Measurements from ENCODE around the gene GNB1. TPM values are rescaled to one million over a fixed set of nuclear protein-coding genes. Genes with fewer than 3 reads are reported as not detected.

The GNB1 gene
- total and polyA plus RNA-seq, 7 donors = 119 to 197 (median 157) TPM

DNA sequence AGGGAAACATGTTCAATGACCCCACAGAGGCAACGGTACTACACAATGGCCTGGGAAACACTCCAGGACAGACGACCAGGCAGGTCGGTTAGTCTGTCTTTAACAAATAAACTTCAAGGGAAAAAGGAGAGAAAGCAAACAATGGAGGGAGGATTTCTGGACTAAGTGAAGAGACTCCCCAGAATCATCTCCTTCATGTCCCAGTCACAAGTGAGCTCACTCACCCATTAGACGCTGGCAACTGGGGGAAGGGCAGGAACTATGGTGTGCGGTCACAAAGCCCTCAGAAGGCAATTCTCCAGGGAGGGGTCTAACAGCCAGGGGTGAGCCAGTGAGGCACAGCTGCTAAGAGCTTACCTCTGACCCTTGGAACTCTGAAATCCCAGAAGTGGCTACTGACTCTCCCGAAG is 57.0 kb downstream of the GNB1 start:
- intact Hi-C loops (cut with DNase I) = no loop called here
- 51 to 52% methylated on average over 6 of the region's 6 CpGs for WGBS, 2 donors

DNA sequence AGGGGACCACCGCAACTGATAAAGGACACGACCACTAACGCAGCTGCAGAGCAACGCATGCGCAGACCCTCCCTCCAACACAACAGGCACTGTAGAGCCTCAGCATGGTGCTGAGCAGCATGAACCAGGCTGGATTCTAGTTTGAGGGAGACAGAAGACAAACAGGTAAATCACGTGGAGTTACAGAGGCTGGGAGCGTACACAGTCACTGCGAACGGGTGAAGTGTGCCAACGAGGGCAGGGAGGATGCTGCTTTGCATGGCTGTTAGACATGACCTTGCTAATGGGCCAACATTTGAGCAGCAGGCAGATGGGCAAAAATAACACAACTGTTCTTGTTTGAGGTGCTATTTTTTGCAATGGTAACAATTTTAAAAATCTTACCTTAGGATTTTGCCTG is 57.4 kb downstream of the GNB1 start:
- Histone ChIP-seq H3K4me3 (no peak overlapping the region), H3K27me3 (no peaks in the 10 kb centered on the region), H3K4me1 (peaks cover 0 to 22% (median 4%) of the 10 kb centered on the region in 4 donors), H3K36me3 (peaks cover 0 to 21% (median 3%) of the 10 kb centered on the region in 4 donors), H3K27ac (no peak overlapping the region), H3K9me3 (no peaks in the 10 kb centered on the region)
- DNase-seq = no peak
- WGBS, 2 donors = 79 to 80% methylated on average over 10 of the region's 10 CpGs
- intact Hi-C loops (cut with DNase I) = no loop called here
- TF ChIP-seq EP300 (IDR thresholded peaks at IDR 0.05) (no peak), POLR2AphosphoS5 (IDR thresholded peaks at IDR 0.05) (no peak), POLR2A (IDR thresholded peaks at IDR 0.05) (no peak), CTCF (IDR thresholded peaks at IDR 0.05) (no peak)

More for the DNA sequence above, 57.0 kb downstream of the GNB1 start:
- no peaks in the 10 kb centered on the region for H3K27me3 ChIP-seq
- peaks cover 0 to 21% (median 3%) of the 10 kb centered on the region in 4 donors for H3K36me3 ChIP-seq
- DNase-seq = no peak
- H3K9me3 ChIP-seq = no peaks in the 10 kb centered on the region
- H3K4me1 ChIP-seq = peaks cover 0 to 25% (median 4%) of the 10 kb centered on the region in 4 donors
- no peak overlapping the region for H3K27ac ChIP-seq
- no peak overlapping the region for H3K4me3 ChIP-seq
- TF ChIP-seq POLR2A (IDR thresholded peaks at IDR 0.05) (no peak), EP300 (IDR thresholded peaks at IDR 0.05) (no peak), CTCF (IDR thresholded peaks at IDR 0.05) (no peak), POLR2AphosphoS5 (IDR thresholded peaks at IDR 0.05) (no peak)

- Histone ChIP-seq H3K36me3 (peaks cover 0 to 21% (median 3%) of the 10 kb centered on the region in 4 donors), H3K4me1 (peaks cover 0 to 22% (median 4%) of the 10 kb centered on the region in 4 donors), H3K27ac (no peak overlapping the region), H3K27me3 (no peaks in the 10 kb centered on the region), H3K9me3 (no peaks in the 10 kb centered on the region), H3K4me3 (no peak overlapping the region)
- intact Hi-C loops (cut with DNase I) = no loop called here
- no peak for TF ChIP-seq CTCF (IDR thresholded peaks at IDR 0.05)
- no peak for TF ChIP-seq EP300 (IDR thresholded peaks at IDR 0.05)
- no peak for TF ChIP-seq POLR2A (IDR thresholded peaks at IDR 0.05)
- TF ChIP-seq POLR2AphosphoS5 (IDR thresholded peaks at IDR 0.05) = no peak
- no peak for DNase-seq
- 82 to 88% methylated on average over 5 of the region's 5 CpGs for WGBS, 2 donors
Measured at GRCh38 chr1:1832820-1833219, 58.1 kb downstream of the GNB1 start.

DNA sequence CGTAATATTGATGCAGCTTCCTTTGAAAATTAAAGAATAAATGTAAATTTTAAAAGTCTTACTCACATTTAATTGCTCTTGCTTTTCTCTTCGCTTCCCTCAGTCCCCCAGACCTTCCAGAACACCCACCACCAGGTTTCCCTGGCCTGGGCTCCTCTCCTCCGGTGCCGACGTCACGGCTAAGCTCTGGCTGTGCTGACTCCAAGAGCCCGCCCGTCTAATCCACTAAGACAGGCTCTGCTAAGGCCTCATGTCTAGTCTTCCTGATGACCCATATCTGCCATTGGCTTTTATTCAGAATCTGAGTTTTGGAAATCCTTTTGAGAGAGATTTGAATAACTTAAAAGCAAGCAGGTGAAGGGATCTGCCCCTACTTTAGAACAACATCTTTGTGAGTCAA is 58.7 kb downstream of the GNB1 start:
- Histone ChIP-seq H3K27ac (no peak overlapping the region), H3K36me3 (peaks cover 0 to 16% (median 3%) of the 10 kb centered on the region in 4 donors), H3K27me3 (no peaks in the 10 kb centered on the region), H3K4me3 (no peak overlapping the region), H3K9me3 (no peaks in the 10 kb centered on the region), H3K4me1 (peaks cover 0 to 22% (median 4%) of the 10 kb centered on the region in 4 donors)
- intact Hi-C loops (cut with DNase I) = no loop called here
- 92% methylated on average over 8 of the region's 8 CpGs for WGBS, 2 donors
- DNase-seq = no peak
- TF ChIP-seq CTCF (IDR thresholded peaks at IDR 0.05) (no peak), POLR2A (IDR thresholded peaks at IDR 0.05) (no peak)

All from sigmoid colon (tissue), 7 donors.